ENCODE measurements around the gene ITGAL.

DNA sequence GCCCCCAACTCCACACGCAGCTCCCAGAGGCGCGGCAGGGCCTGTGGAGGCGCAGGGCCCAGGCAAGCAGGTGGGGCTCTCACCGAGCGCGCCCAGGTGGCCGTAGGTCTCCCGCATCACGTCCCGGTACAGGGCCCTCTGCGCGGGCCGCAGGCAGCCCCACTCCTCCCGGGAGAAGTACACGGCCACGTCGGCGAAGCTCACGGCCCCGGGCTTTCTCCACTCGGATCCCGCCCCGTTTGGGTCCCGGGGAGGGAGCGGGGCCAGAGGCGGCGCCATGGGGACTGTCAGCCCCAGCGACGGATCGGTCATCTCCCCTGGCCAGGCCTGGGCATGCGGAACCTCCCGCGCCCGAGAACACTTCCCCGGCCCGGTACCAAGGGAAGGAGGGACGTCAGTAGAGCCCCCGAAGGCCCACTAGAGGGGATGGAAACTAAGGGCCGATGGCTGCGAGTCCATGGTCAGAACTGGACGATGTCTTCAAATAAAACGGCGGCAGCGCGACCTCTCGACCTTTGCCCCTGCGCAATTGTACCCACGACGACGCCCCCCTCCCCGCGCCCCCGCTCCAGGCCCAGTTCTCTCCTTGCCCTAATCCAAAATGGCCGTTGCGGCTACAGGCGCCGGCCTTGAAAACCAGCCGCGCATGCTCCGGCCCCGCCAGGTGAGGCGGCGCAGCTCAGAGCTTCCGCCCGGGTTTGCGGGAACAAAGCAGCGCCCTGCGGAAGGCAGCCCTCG lies 62.0 kb downstream of the ITGAL start, which contains the start of gene ZNF747:
- TF ChIP-seq, protein P1, sequence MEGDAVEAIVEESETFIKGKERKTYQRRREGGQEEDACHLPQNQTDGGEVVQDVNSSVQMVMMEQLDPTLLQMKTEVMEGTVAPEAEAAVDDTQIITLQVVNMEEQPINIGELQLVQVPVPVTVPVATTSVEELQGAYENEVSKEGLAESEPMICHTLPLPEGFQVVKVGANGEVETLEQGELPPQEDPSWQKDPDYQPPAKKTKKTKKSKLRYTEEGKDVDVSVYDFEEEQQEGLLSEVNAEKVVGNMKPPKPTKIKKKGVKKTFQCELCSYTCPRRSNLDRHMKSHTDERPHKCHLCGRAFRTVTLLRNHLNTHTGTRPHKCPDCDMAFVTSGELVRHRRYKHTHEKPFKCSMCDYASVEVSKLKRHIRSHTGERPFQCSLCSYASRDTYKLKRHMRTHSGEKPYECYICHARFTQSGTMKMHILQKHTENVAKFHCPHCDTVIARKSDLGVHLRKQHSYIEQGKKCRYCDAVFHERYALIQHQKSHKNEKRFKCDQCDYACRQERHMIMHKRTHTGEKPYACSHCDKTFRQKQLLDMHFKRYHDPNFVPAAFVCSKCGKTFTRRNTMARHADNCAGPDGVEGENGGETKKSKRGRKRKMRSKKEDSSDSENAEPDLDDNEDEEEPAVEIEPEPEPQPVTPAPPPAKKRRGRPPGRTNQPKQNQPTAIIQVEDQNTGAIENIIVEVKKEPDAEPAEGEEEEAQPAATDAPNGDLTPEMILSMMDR (IDR thresholded peaks at IDR 0.05), result peak in 1 of 6 experiments; percentile 10
- peak in 1 of 2 donors; percentile 67 for TF ChIP-seq POLR2A (IDR thresholded peaks at IDR 0.05)

All from adrenal gland (tissue), 5 donors.